Head of caudate nucleus (tissue), 42 donors: Measurements from ENCODE around the gene USP20.

Source experiments
- DNase-seq, 42 donors: peaks; one replicate each; pipeline versions ENCODE4 v3.0.0 to v3.0.0-alpha.2; 2020 to 2021; ENCODE audit warnings: mixed read lengths in 7 of 42
- intact Hi-C: fragments of 100-400 bp; cut with DNase I; formaldehyde crosslinking; loops from one replicate; pipeline ENCODE4 v1.15.0; 2022

Gene USP20

GRCh38 chr9:129816501-129817435, 18.5 kb upstream of the USP20 start:
- no peak for DNase-seq

GRCh38 chr9:129822898-129823541, 12.2 kb upstream of the USP20 start:
- intact Hi-C loops, result no loop called here
- peak in 5 of 42 donors; percentile 4 to 33 (median 8) for DNase-seq

More at GRCh38 chr9:129816501-129817435, 18.5 kb upstream of the USP20 start:
- intact Hi-C loops, result no loop called here

GRCh38 chr9:129823542-129823934, 11.7 kb upstream of the USP20 start:
- peak in 5 of 42 donors; percentile 11 to 49 (median 31) for DNase-seq
- intact Hi-C loops, result no loop called here

- peak; percentile 90 to 97 (median 94) for DNase-seq
- intact Hi-C loops, result no loop called here
Observed at GRCh38 chr9:129823935-129824601, 11.2 kb upstream of the USP20 start, which contains the start of gene TOR1A. Gene TOR1A, minus strand, starts transcription at chr9:129824136. Its CDS starts 51 bp downstream, at chr9:129824085.

GRCh38 chr9:129826344-129826743, 8.9 kb upstream of the USP20 start:
- intact Hi-C loops, result no loop called here
- DNase-seq, result no peak

- no peak for DNase-seq
- intact Hi-C loops, result no loop called here
Observed at GRCh38 chr9:129826759-129827158, 8.5 kb upstream of the USP20 start.

GRCh38 chr9:129828051-129828450, 7.2 kb upstream of the USP20 start:
- DNase-seq, result no peak
- intact Hi-C loops, result no loop called here

GRCh38 chr9:129828969-129829368, 6.3 kb upstream of the USP20 start:
- DNase-seq, result no peak
- intact Hi-C loops, result no loop called here

- no peak for DNase-seq
- intact Hi-C loops, result loop anchor here (10.0 kb wide), 1 partner anchor 402 kb away; no protein-coding TSS in a partner anchor
Observed at GRCh38 chr9:129832982-129833381, 2.3 kb upstream of the USP20 start.

- intact Hi-C loops, result loop anchor here (10.0 kb wide), 1 partner anchor 400 kb away; no protein-coding TSS in a partner anchor
- DNase-seq, result peak in 23 of 42 donors; percentile 14 to 63 (median 33)
Observed at GRCh38 chr9:129834489-129835127, 650 bp upstream of the USP20 start.

GRCh38 chr9:129835860-129836223, 584 bp downstream of the USP20 start:
- intact Hi-C loops, result loop anchor here (10.0 kb wide), 1 partner anchor 399 kb away; no protein-coding TSS in a partner anchor
- peak in 4 of 42 donors; percentile 12 to 37 (median 17) for DNase-seq

GRCh38 chr9:129836311-129837007, 1.2 kb downstream of the USP20 start:
- intact Hi-C loops, result loop anchor here (10.0 kb wide), 1 partner anchor 398 kb away; no protein-coding TSS in a partner anchor
- peak in 11 of 42 donors; percentile 5 to 51 (median 23) for DNase-seq

- intact Hi-C loops, result loop anchor here (10.0 kb wide), 1 partner anchor 396 kb away; no protein-coding TSS in a partner anchor
Observed at GRCh38 chr9:129838707-129839259, 3.5 kb downstream of the USP20 start.

GRCh38 chr9:129839324-129840023, 4.2 kb downstream of the USP20 start:
- intact Hi-C loops, result loop anchor here (10.0 kb wide), 1 partner anchor 395 kb away; no protein-coding TSS in a partner anchor
- peak in 1 of 42 donors; percentile 27 for DNase-seq

More at GRCh38 chr9:129838707-129839259, 3.5 kb downstream of the USP20 start:
- no peak for DNase-seq

GRCh38 chr9:129840034-129840433, 4.8 kb downstream of the USP20 start:
- intact Hi-C loops, result no loop called here
- no peak for DNase-seq

GRCh38 chr9:129841071-129841470, 5.8 kb downstream of the USP20 start:
- DNase-seq, result no peak
- intact Hi-C loops, result no loop called here

- intact Hi-C loops, result no loop called here
- DNase-seq, result no peak
Observed at GRCh38 chr9:129845373-129845772, 10.1 kb downstream of the USP20 start.
